Mammary epithelial cell (primary cell): ENCODE data around the gene DEFB132.

Experiments
- CTCF ChIP-seq, 2 donors: IDR thresholded peaks in 1 of 2; conservative IDR thresholded peaks in 1 of 2; 2 replicates each; pipeline ENCODE4 v1.5.1; 2011 to 2012; ENCODE audit warnings: inconsistent platforms in 2 of 2, low read length in 2 of 2, mild to moderate bottlenecking in 2 of 2, control low read depth in 1 of 2, low read depth in 1 of 2; ENCODE audit not compliant: insufficient read depth in 1 of 2; ENCODE audit errors: extremely low read depth in 1 of 2
- EZH2 ChIP-seq: IDR thresholded peaks from 2 replicates; pipeline ENCODE4 v1.6.1; 2012; ENCODE audit warnings: low read length, inconsistent platforms, borderline replicate concordance

- TF ChIP-seq CTCF (conservative IDR thresholded peaks at IDR 0.05 in 1 of 2, IDR thresholded peaks at IDR 0.05 in 1 of 2; ENCODE audit: extremely low read depth in 1 of 2, insufficient read depth in 1 of 2, low read depth in 1 of 2, low read length in 2 of 2) (no peak), EZH2 (no peak)
These were observed 51.0 kb downstream of the DEFB132 start for GRCh38 chr20:308427-309038.
